GM18498 (cell line): ENCODE data around the gene PRIMA1.

Experiments used
- ATAC-seq: cut with Tn5 transposase; IDR thresholded peaks from one replicate; pipeline ENCODE4 v1.9.1; 2021; ENCODE audit warnings: mild to moderate bottlenecking, moderate library complexity; ENCODE audit not compliant: unreplicated experiment

Gene PRIMA1

DNA sequence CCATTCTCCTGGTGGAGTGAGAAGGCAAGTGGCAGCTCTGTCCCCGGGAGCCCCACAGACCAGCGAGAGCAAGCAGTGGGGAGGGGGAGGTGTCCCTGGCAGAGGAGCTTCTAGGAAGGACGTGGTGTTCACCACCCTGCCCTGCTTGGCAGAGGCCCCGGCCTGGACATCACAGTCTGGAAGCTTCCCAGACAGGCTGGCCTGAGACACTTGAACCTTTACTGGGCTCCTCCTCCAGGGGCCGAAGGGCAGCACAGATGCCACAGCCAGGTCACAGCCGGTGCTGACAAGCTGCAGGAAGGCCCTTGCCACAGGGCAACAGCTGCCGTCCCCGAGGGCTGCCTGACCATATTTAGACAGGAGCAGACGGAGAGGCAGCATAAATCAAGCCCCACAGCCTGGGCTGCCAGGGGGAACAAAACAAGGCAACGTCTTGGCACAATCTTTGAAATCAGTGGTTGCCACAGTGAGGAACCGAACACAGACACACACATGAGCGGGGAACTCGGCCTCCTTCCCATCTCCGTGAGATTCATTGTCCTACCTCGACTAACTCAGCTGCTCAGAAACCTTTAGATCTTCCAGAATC lies 28.5 kb downstream of the PRIMA1 start:
- ATAC-seq, result no peak

GRCh38 chr14:93757206-93757605 lies 31.1 kb downstream of the PRIMA1 start:
- ATAC-seq, result no peak

GRCh38 chr14:93753647-93754046 lies 34.6 kb downstream of the PRIMA1 start:
- ATAC-seq, result no peak

DNA sequence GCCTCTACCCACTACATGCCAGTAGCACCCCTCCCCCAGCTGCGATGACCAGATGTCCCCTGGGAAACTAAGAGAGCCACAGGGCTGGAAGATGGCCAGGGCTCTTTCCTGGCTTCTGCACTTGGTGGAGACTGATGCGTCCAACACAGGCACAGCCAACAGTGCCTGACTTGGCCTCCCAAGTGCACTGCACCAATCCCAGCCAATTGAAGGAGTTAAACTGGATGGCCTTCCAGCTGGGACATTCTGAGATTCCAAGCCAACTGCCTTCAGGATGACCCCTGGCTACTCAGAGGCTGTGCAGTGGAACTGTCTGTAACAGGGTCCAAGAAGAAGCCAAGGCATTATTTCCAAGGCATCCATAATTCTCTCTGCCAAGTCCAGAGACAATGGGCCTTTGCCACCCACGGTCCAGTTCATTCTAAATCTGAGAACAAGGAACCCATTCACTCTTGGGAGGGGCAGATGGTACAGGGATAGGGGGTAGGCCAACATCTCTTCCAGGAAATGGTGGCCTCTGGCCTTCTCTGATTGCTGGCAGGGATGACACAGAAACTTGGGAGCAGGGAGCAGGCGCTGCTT lies 35.2 kb downstream of the PRIMA1 start:
- ATAC-seq, result no peak

DNA sequence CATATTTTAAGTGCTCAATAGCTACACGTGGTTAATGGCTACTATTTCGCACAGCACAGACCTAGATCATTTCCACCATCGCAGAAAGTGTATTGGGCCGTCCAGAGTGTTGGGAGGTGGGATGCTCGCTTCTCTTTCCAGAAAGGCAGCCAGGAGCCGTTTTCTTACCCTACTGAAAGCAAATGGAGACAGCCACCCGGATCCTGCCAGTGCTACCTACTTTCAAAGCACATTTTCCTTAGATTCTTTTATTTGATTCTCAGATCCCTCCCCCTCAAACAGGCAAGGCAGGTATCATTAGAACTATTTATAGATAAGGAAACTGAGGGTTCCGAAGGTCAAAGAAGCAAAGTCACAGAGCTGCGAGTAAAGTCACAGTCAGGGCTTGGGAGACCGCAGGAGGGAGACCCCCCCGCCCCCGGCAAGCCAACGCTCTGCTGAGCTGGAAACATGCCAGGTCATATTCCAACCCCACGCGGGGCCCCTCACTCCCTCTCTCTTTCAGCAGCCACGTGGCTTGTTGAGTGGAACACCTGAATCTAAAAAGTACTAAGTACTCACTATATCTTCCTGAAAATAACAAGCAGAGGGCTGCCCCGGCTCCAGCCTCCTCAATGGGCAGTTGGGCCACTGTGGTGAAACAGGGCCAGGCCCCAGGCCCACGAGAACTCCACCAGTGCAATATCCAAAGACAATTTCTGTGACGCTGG lies 36.2 kb downstream of the PRIMA1 start:
- ATAC-seq, result no peak

DNA sequence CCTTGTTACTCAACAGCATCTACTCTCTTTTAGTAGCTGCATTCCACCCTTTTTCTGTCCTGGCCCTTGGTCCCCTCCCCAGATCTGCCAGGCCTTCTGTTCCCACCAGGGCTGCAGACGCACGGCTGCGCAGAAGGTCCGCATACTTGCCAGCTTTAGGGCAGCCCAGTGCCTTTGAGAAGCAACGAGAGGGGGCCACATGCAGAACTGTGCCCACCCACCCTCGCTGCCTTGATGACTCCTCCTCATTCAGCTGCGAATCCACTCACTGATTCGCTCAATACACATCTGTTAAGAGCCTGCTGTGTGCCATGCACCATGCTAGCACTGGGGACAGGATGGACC lies 39.2 kb downstream of the PRIMA1 start:
- ATAC-seq, result no peak

- no peak for ATAC-seq
These were observed 39.8 kb downstream of the PRIMA1 start for GRCh38 chr14:93748208-93749075.

- no peak for ATAC-seq
These were observed 40.7 kb downstream of the PRIMA1 start for GRCh38 chr14:93747560-93747959.

DNA sequence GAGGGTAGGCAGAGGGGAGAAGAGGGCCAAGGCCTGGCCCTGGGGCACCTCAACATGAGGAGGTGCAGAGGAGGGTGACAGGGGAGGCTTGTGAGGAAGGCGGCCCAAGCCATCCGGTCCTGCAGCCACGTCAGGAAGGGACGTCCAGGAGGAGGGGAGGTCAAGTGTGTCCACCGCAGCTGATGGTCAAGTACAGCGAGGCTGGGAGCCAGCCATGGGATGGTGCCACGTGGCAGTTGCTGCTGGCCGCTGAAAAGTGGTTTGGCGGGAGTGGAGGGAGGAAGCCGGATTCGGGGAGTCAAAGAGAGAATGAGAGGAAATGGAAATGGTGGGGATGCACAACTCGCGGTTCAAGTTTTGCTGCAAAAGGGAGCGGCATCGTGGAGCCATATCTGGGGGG lies 41.2 kb downstream of the PRIMA1 start:
- ATAC-seq, result no peak

GRCh38 chr14:93745603-93746273 lies 42.5 kb downstream of the PRIMA1 start:
- ATAC-seq, result no peak

DNA sequence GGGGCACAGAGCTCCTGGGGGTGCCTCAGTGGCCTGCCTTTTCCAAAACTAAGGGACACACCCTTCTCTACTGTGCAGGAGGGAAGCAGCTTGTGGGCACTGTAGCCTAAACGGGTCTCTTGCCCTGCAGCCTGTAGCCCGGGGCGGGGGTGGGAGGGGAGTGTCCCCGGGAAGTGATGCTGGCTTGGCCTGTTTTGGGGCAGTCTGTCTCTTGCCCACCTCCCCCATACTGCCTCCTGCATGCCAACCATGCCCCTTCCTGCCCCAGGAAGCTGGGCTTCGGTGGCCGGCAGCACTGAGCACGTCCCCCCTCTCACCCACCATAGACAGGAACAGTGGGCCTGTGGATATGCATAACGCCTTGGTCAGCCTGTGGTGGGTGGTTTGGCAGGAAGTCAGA lies 43.4 kb downstream of the PRIMA1 start:
- no peak for ATAC-seq

DNA sequence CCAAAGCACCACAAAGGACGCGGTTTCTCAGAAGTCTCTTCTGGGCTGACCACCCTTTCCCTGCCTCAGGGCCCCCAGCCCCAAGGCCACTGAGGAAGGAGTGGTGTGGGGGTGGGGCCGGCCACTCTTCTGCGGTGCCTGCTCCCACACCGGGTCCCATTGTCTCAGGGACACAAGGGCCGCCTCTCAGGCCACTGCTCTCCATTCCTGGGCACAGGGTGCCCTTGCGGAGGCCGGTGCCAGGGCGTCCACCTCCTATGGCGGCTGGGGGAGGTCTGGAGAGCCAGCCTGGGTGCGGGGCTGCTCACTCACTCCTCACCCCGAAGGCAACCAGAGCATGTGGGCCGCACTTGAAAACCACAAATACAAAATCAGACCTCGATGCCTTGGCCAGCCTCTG lies 44.1 kb downstream of the PRIMA1 start:
- no peak for ATAC-seq

DNA sequence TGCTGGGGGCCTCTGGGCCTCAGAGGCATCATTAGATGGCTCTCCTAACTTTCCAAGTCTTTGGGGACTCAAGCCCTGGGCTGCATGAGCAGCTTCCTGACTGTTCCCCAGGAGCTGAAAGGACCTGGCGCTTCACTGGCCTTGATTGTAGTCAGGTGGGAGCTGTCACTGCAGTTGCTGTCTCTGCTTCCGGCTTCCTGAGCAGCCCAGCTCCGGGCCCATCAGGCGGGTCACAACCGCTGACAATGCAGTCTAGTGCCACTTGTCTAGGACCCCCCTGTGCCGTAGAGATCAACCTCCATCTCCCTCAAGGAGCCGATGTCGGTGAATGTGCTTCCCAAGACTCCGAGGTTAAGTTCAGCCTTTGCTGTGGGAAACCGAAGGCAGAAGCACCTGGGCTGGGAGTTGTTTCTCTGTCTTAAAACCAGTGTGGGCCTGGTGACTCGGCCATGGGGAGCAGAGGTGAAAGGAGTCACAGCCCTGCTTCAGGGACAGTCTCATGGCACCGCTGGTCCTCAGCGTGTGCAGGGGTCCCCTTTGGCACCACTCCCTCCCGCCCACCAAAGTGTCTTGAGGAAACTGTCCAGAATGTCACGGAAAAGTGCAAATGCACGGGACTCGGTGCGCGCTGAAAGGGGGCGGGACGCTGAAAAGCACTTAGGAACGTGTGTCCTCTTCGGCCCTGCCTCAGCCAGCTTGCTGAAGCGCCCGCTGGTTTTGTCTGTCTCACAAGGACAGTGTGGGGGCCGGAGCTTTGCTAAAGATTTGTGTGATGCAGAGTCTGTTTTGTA lies 44.8 kb downstream of the PRIMA1 start:
- no peak for ATAC-seq

DNA sequence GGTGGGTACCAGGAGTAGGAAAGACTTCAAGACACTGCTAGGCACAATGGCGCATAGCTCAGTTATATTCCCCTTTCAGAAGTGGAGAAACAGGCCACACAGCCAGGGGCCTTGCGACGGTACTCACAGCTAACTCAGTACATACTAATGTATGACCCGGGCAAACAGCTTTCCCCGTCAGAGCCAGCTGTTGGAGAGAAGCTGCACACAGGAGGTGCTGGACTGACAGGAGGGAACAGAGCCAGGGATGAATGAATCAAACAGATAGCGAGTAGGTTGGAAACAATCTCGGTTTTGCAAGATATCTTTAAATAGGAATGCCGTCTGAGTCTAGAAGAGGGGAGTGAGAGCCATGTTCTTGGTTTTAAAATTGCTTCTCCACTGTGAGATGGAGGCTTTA lies 45.5 kb downstream of the PRIMA1 start:
- no peak for ATAC-seq

GRCh38 chr14:93741556-93742230 lies 46.6 kb downstream of the PRIMA1 start:
- ATAC-seq, result no peak

DNA sequence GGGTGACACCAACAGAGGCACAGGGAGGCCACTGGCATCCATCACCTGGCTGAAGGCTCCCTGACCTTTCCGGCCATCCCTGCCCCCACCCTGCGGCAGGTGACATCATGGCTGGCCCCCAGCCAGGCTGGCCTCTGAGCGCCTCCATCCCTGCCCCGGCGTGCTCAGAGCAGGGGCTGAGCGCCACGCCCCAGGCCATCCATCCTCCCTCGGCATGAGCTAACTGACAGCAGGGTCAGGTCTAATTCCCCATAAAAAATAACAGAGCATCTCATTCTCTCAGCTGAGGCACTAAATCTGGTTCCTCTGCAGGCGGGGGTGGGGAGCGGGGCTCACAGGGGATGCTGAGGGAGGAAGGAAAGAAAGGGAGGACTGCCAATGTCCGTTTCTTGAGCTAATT lies 50.7 kb downstream of the PRIMA1 start:
- no peak for ATAC-seq

DNA sequence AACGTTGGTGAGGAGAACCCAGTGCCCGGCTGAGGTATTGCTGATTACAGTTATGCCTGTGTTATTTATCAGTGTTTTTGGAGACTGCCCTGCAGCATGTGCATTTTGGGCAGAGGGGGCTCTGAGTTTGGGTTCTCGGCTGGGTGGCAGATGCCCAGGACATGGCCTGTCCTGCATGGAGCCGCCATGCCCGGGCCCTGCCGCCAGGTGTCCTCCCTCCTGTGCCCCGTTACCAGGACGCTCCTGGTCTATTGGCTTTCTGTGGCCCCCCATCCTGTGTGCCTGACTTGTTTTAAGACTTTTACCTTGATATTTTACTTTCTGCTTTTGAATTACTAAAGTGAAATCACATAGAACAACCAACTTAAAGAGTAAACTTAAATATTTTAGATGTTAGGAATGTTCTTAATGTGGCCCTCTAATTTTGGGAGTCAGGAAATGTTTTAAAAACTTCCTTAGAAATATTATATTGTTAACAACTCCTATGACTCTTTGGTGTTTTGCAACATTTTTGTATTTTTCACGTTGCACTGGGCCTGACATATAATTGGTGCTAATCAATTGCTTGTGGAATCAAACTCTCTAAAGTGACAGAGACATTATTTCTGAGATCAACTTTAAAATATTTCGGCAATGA lies 51.8 kb downstream of the PRIMA1 start:
- ATAC-seq, result no peak

DNA sequence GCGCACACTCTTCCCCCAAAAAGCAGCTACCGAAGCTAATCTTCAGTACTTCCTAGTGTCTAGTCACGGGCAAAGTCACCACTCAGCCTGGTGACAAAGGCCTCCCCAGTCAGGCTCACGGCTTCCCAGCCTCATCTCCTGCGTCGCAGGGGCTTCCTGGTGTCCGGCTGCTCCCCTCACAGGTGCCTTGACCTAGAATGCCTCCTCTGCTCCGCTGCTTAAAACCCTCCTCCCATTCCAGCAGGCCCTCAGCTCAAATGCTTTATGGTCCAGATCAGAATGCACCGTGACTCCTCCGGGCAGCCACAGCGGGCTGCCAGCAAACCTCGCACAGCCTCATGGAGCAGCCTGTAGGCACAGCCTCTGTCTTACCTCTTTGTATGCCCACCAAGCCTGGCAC lies 53.1 kb downstream of the PRIMA1 start:
- ATAC-seq, result no peak

GRCh38 chr14:93734086-93734822 lies 54.0 kb downstream of the PRIMA1 start:
- ATAC-seq, result no peak
